ENCODE results near the gene GYS2.

GYS2 gene

DNA sequence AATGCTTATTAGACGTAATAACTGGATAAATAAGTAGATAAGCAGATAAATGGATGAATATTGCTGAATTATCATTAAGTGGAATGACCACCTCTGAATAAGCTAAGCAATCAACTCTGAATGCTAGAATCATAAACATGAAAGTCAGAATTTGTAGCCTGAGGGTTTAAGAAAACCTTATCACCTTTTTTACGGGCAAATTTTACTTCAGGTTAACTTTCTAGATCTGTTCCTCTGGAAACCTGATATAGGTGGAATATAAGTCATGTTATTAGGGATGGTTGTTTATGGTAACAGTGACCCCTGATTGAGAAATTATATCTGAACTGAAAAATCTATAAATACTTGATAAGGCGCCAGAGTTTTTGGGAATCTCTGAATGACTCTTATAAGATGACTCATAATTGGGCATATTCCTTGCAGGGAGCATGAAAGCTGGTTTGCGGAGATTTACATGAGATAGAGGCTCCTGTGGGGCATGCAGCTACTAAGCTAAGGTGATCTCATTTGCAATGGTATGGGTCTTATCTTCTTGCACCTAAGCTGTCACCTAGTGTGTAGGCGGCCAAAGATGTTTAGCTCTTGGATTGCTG is 66.5 kb downstream of the GYS2 start:
- TF ChIP-seq FOXP2 (optimal IDR thresholded peaks at IDR 0.05; ENCODE audit: borderline replicate concordance, extremely low read depth, extremely low read length, insufficient read depth) (no peak), SIN3A (IDR thresholded peaks at IDR 0.05; ENCODE audit: borderline replicate concordance, insufficient read depth, low read length) (no peak), POLR2AphosphoS5 (IDR thresholded peaks at IDR 0.05; ENCODE audit: low read depth, low read length) (no peak), TAF1 (IDR thresholded peaks at IDR 0.05; ENCODE audit: borderline replicate concordance, insufficient read depth, low read length) (no peak)
- TF ChIP-seq, protein P1, sequence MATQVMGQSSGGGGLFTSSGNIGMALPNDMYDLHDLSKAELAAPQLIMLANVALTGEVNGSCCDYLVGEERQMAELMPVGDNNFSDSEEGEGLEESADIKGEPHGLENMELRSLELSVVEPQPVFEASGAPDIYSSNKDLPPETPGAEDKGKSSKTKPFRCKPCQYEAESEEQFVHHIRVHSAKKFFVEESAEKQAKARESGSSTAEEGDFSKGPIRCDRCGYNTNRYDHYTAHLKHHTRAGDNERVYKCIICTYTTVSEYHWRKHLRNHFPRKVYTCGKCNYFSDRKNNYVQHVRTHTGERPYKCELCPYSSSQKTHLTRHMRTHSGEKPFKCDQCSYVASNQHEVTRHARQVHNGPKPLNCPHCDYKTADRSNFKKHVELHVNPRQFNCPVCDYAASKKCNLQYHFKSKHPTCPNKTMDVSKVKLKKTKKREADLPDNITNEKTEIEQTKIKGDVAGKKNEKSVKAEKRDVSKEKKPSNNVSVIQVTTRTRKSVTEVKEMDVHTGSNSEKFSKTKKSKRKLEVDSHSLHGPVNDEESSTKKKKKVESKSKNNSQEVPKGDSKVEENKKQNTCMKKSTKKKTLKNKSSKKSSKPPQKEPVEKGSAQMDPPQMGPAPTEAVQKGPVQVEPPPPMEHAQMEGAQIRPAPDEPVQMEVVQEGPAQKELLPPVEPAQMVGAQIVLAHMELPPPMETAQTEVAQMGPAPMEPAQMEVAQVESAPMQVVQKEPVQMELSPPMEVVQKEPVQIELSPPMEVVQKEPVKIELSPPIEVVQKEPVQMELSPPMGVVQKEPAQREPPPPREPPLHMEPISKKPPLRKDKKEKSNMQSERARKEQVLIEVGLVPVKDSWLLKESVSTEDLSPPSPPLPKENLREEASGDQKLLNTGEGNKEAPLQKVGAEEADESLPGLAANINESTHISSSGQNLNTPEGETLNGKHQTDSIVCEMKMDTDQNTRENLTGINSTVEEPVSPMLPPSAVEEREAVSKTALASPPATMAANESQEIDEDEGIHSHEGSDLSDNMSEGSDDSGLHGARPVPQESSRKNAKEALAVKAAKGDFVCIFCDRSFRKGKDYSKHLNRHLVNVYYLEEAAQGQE (IDR thresholded peaks at IDR 0.05; ENCODE audit: insufficient read depth in 1 of 2, low read depth in 2 of 2, low read length in 2 of 2): no peak

DNA sequence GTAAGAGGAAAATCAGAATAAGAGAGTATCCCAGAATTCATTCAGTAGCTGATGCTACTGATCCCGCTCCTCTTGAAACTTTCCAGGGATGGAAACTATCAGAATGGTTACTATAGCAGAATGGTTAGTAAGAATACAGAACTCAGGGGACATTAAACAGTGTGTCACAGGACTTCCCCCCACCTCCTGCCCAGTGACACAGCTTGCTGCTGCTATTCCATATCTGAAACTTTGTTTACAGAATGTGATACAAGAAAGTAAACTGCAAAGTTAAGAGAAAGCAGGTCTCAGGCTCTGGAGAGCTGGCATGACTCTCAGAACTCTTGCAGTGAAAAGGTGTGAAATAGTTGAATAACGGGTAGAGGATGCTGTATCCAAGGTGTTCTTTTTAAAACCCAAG is 75.2 kb downstream of the GYS2 start:
- TF ChIP-seq, protein P1 (IDR thresholded peaks at IDR 0.05; ENCODE audit: insufficient read depth in 1 of 2, low read depth in 2 of 2, low read length in 2 of 2): no peak
- TF ChIP-seq FOXP2 (optimal IDR thresholded peaks at IDR 0.05; ENCODE audit: borderline replicate concordance, extremely low read depth, extremely low read length, insufficient read depth) (no peak), POLR2AphosphoS5 (IDR thresholded peaks at IDR 0.05; ENCODE audit: low read depth, low read length) (no peak), SIN3A (IDR thresholded peaks at IDR 0.05; ENCODE audit: borderline replicate concordance, insufficient read depth, low read length) (no peak)

- TF ChIP-seq, protein P1 (IDR thresholded peaks at IDR 0.05; ENCODE audit: insufficient read depth in 1 of 2, low read depth in 2 of 2, low read length in 2 of 2): no peak
- TF ChIP-seq FOXP2 (optimal IDR thresholded peaks at IDR 0.05; ENCODE audit: borderline replicate concordance, extremely low read depth, extremely low read length, insufficient read depth) (no peak), POLR2AphosphoS5 (IDR thresholded peaks at IDR 0.05; ENCODE audit: low read depth, low read length) (no peak), SIN3A (IDR thresholded peaks at IDR 0.05; ENCODE audit: borderline replicate concordance, insufficient read depth, low read length) (no peak), TAF1 (IDR thresholded peaks at IDR 0.05; ENCODE audit: borderline replicate concordance, insufficient read depth, low read length) (no peak)
Measured at GRCh38 chr12:21528953-21529352, 75.7 kb downstream of the GYS2 start.

DNA sequence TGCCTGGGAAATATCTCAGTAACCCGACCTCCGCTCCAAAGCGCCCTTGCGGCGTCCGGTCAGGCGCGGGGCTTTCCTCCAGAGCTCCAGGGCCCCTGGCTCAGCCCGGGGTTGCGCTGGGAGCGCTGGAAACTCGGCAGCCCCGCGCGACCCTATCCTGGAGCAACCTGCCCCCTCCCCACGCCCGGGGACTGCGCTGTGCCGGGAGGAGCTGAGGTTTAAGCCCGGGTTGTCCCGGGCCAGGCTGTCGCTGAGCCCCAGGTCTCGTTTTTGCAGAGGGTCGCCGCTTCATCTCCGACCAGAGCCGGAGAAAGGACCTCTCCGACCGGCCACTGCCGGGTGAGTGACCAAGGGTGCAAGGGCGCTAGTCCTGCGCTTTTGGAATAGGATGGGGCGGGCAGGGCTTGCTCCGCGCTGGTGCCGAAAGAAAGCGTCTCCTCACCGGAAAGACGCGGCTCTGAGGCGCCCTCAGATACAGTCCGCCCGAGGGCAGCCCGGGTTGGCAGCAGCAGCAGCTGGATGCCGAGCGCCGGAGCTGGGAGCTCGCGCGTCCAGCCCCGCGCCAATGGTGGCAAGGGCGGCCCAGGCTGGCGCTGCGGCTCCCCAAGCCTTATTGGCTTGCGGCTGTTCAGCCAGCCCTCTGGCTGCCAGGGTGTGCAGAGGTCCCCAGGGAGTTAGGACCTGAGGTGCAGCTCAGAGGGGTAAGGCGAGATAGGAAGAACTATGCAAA is 77.0 kb downstream of the GYS2 start:
- TF ChIP-seq SIN3A (IDR thresholded peaks at IDR 0.05; ENCODE audit: borderline replicate concordance, insufficient read depth, low read length) (no peak), POLR2AphosphoS5 (IDR thresholded peaks at IDR 0.05; ENCODE audit: low read depth, low read length) (no peak), TAF1 (IDR thresholded peaks at IDR 0.05; ENCODE audit: borderline replicate concordance, insufficient read depth, low read length) (no peak), FOXP2 (optimal IDR thresholded peaks at IDR 0.05; ENCODE audit: borderline replicate concordance, extremely low read depth, extremely low read length, insufficient read depth) (no peak)
- TF ChIP-seq, protein P1 (IDR thresholded peaks at IDR 0.05; ENCODE audit: insufficient read depth in 1 of 2, low read depth in 2 of 2, low read length in 2 of 2): no peak

Data from PFSK-1 (cell line).